Measurements from ENCODE around the gene CAMK2N2.
"Not testable (repeated sequence)": the region's sequence is repeated elsewhere in the genome, so short reads cannot be mapped to it uniquely, and the experiment has no call there.

CAMK2N2 gene

GRCh38 chr3:184275961-184276910, 14.9 kb upstream of the CAMK2N2 start, which contains the start of gene ECE2:
TSS of gene ECE2 (plus strand) at chr3:184276022. CDS start at chr3:184276154, 132 bp downstream.
- no peak for DNase-seq (ENCODE audit: insufficient read length, low spot score)
- no peak for FAIRE-seq

GRCh38 chr3:184275381-184275701, 14.0 kb upstream of the CAMK2N2 start:
- no peak for FAIRE-seq

GRCh38 chr3:184272269-184272668, 10.9 kb upstream of the CAMK2N2 start:
- DNase-seq (ENCODE audit: insufficient read length, low spot score) (no peak), FAIRE-seq (no peak)

More at GRCh38 chr3:184275381-184275701, 14.0 kb upstream of the CAMK2N2 start:
- no peak for DNase-seq (ENCODE audit: insufficient read length, low spot score)

- not testable (repeated sequence) for DNase-seq (ENCODE audit: insufficient read length, low spot score); FAIRE-seq
Measured at GRCh38 chr3:184267249-184267648, 5.9 kb upstream of the CAMK2N2 start.

- no peak for FAIRE-seq
- no peak for DNase-seq (ENCODE audit: insufficient read length, low spot score)
Measured at GRCh38 chr3:184262764-184263179, 1.4 kb upstream of the CAMK2N2 start.

- DNase-seq (ENCODE audit: insufficient read length, low spot score) (peak; percentile 50), FAIRE-seq (no peak)
Measured at GRCh38 chr3:184261854-184262763, 756 bp upstream of the CAMK2N2 start.

GRCh38 chr3:184260724-184261269, 556 bp downstream of the CAMK2N2 start:
- DNase-seq (ENCODE audit: insufficient read length, low spot score) (no peak), FAIRE-seq (no peak)

GRCh38 chr3:184259878-184260723, 1.3 kb downstream of the CAMK2N2 start:
- no peak for FAIRE-seq
- peak; percentile 64 for DNase-seq (ENCODE audit: insufficient read length, low spot score)

- DNase-seq (ENCODE audit: insufficient read length, low spot score) (no peak), FAIRE-seq (no peak)
Measured at GRCh38 chr3:184259396-184259877, 1.9 kb downstream of the CAMK2N2 start.

- no peak for DNase-seq (ENCODE audit: insufficient read length, low spot score)
- no peak for FAIRE-seq
Measured at GRCh38 chr3:184258926-184259325, 2.4 kb downstream of the CAMK2N2 start.

GRCh38 chr3:184257083-184257915, 4.1 kb downstream of the CAMK2N2 start:
- no peak for FAIRE-seq

GRCh38 chr3:184255291-184256039, 5.9 kb downstream of the CAMK2N2 start:
- DNase-seq (ENCODE audit: insufficient read length, low spot score) (no peak), FAIRE-seq (no peak)

More at GRCh38 chr3:184257083-184257915, 4.1 kb downstream of the CAMK2N2 start:
- DNase-seq (ENCODE audit: insufficient read length, low spot score): no peak

GRCh38 chr3:184250167-184250828, 11.1 kb downstream of the CAMK2N2 start:
- DNase-seq (ENCODE audit: insufficient read length, low spot score): peak; percentile 90
- peak; percentile 84 for FAIRE-seq

- FAIRE-seq (peak; percentile 88), DNase-seq (ENCODE audit: insufficient read length, low spot score) (peak; percentile 92)
Measured at GRCh38 chr3:184249412-184250166, 11.8 kb downstream of the CAMK2N2 start, which contains the start of gene EEF1AKMT4. TSS of gene EEF1AKMT4 (plus strand) at chr3:184249672. CDS start at chr3:184249695, 23 bp downstream.

- FAIRE-seq: peak; percentile 78
- peak; percentile 86 for DNase-seq (ENCODE audit: insufficient read length, low spot score)
Measured at GRCh38 chr3:184248454-184249411, 12.6 kb downstream of the CAMK2N2 start, which contains the start of gene ALG3. TSS of gene ALG3 (minus strand) at chr3:184248962. CDS start at chr3:184248940, 22 bp downstream.

GRCh38 chr3:184242297-184242685, 19.1 kb downstream of the CAMK2N2 start:
- DNase-seq (ENCODE audit: insufficient read length, low spot score) (no peak), FAIRE-seq (no peak)

All from GM19239 (cell line).